ENCODE measurements around the gene LYRM4. TPM values are rescaled to one million over a fixed set of nuclear protein-coding genes. Genes with fewer than 3 reads are reported as not detected.

LYRM4 gene
- 26.1 and 35.0 TPM in 2 replicates for total RNA-seq (2014; rRNA removed; shearing (Covaris generic))

DNA sequence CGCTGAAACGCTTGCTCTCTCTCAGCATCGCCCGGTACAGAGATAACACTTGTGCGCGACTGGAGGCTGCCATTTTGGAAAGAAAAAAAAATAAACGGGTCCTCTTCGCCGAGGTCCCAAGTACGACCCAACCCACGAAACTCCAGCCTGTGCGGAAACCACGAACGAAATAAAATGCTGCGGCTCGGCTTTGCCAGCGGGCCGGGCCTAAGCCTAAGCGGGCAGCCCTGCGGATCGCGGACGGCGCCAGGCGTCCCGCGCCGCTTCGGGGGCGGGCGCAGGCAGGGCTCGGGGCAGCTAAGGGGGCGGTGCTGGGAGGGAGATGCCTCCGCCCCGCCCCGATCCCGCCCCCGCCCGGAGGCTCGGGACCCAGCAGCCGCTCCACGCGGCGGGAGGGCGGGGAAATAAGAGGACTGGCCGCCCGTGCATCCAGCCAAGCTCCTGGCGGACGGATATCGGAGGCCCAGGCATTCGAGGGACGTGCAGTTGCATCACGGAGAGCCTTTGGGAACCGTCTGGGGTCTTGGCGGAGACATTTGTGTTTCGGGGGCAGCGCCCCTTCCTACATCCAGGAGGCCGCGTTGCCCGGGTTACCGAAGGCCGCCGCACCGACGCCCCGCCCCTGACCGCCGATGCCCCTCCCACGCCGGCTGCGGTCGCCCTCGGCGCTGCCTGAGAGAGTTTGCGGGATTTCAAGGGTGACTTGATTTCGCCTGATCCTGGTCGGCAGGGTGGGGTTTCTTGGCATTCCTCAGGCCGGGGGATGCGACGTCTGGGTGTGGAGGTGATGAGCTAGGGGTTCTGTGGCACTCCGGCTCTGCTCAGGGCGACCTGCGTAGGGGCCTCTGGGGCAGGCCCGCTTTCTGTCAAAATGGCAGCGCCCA, at the start of gene LYRM4, which contains the start of gene FARS2:
Gene LYRM4 (minus strand): TSS at position 290 of the 884 bp plus-strand sequence. CDS start 217 bp downstream, at position 73.
Gene FARS2 (plus strand): TSS at position 853 of the 884 bp plus-strand sequence.
- peak; percentile 81 for DNase-seq (ENCODE audit: low spot score)

- DNase-seq (ENCODE audit: low spot score): no peak
Observed at GRCh38 chr6:5308066-5308465, 47.3 kb upstream of the LYRM4 start.

- DNase-seq (ENCODE audit: low spot score): no peak
Observed at GRCh38 chr6:5307058-5307457, 46.3 kb upstream of the LYRM4 start.

DNA sequence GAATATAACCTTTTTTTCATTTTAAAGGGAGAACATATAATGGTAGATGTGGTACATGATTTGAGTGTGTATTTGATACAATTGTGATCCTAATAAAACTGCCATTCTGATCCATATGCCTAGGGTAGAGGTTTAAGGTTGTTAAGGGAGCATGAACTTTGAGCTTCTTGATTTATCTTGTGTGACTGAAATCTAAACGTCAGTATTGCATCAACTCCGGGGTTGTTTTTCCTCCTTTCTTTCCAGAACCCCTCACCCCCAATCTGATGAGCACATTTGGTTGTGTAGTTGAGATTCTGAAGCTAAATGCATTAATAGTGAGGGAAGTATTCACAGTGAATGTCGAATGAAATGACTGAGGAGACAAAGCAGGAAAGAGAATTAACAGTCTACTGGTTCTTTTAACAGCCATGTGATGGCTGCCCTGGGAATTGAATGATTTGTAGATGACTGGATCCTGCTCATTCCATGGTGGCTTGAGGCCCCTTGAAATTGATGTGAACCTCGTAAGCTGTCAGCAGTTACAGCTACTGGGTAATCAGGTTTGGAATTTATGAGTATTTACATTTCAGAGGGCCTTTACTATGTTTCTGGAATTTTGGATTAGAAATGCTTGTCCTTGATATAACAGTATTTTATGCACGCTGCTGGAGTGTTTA, 45.3 kb upstream of the LYRM4 start:
- no peak for DNase-seq (ENCODE audit: low spot score)

GRCh38 chr6:5303682-5304081, 42.9 kb upstream of the LYRM4 start:
- no peak for DNase-seq (ENCODE audit: low spot score)

DNA sequence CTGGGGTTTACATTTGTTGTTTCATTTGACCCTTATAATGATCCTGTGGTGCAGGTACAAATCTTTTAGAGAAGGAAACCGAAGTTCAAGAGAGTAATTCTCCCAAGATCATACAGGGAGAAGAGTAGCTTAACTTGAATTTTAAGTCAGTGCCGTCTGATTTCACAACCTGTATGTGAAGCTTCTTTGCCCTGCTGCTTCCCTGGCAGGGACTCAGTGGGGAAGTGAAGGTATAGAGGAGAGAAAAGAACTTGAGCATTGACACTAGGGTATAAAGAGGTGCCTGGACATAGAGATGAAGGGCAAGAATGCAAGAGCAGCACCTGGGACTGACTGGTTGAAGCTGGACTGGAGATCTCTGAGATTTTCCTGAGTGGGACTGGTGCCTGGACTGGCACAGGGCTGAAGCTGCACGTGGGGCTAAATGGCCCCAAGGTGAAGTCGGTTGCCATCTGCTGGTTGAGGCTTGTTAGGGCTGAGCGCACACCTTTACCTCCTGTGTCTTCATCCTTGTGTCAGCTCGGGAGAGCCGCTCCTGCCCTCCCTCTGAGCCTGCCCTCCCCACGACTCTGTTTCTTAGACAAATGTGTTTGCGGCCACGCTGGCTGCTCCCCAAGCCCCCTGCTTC, 42.4 kb upstream of the LYRM4 start:
- no peak for DNase-seq (ENCODE audit: low spot score)

GRCh38 chr6:5302220-5302946, 41.6 kb upstream of the LYRM4 start:
- DNase-seq (ENCODE audit: low spot score): no peak

DNA sequence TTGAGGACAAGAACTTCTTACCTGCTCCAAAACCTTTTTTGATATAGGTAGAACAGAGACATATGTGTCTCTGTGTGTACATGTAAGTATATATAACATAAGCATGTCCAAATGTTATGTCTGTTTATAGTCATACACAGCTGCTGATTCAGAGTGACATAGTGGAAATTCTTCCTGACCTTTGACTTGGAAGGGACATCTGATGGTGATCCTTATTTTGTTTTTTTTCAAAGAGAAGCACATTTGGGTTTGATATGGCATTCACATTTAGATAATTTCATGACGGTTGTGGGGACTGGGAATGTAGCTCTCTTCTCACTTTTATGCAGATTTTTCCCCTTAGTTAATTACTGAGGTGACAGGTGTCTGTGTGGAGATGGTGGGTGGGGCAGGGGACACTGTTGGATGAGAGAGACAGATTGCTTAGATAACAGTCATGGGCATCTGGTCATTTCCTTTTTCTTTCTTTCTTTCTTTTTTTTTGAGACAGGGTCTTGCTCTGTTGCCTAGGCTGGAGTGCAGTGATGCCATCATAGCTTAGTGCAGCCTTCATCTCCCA, 39.5 kb upstream of the LYRM4 start:
- no peak for DNase-seq (ENCODE audit: low spot score)

DNA sequence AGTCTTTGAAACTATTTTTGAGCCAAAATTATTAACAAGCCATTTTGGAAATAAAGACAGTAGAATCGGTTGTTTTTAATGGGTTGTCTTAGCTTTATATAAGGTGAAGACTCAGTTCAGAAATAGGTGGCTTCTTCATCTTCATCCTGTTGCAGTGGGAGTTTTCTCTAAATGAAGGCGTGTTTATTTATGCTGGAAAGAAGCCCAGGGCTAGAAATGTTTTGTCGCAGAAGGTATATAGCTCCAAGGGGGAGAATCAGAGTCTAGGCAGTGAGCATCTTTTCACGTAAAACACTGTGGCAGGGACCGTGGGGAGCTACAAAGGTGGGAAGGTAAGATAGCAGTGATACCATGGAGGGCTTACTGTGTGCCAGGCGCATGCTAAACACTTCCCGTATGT, 34.9 kb upstream of the LYRM4 start:
- DNase-seq (ENCODE audit: low spot score): no peak

DNA sequence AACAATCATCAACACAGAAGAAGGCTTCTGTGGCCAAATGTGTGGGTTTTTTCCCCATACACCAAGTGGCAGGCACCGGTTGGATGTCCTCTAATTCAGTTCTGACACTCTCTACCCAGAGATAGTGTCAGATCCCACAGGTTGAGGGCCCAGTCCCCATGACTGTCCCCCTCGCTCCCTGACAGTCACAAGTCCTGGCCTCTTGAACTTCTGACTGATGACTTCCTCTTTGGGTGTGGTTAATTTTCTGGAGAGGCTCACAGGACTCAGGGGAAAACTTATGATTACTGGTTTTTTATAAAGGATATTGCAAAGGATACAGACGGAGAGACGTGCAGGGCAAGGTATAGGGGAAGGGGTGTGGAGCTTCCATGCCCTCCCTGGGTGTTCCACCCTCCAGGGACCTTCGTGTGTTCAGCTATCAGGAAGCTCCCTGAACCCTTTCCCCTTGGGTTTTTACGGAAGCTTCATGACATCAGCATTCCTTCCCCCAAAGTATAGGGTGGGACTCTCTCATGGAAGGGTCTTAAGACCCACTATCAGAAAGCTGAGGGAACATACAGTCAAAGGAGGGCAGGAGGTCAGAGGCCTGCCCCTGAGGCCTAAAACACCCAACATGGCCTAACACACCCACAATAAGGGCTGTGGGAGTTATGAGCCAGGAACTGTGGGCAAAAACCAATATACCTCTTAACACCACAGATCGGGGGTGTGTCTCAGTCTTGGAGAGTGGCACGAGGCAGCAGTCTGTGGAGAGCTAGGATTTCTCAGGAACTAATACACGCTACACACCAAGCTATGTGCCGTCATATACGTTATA, 33.9 kb upstream of the LYRM4 start:
- no peak for DNase-seq (ENCODE audit: low spot score)

GRCh38 chr6:5293692-5294091, 32.9 kb upstream of the LYRM4 start:
- no peak for DNase-seq (ENCODE audit: low spot score)

DNA sequence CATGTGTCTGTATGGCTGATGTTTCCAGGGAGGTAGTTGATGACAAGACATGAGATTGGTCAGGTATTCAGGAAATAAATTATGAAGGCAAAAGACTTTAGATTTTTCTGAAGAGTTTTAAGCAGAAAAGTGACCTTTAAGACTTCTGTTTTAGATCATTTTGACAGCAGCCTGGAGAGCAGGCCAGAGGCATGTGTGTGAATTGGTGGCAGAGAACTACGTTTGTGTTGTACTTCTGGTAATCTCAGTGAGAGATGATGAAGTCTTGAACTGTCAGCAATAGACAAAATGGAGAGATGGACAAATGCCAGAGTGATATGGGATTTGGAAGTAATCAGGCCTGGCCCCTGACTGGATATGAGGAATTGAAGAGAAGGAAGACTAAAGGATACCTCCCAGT, 31.4 kb upstream of the LYRM4 start:
- no peak for DNase-seq (ENCODE audit: low spot score)

- no peak for DNase-seq (ENCODE audit: low spot score)
Observed at GRCh38 chr6:5290500-5290899, 29.8 kb upstream of the LYRM4 start.

DNA sequence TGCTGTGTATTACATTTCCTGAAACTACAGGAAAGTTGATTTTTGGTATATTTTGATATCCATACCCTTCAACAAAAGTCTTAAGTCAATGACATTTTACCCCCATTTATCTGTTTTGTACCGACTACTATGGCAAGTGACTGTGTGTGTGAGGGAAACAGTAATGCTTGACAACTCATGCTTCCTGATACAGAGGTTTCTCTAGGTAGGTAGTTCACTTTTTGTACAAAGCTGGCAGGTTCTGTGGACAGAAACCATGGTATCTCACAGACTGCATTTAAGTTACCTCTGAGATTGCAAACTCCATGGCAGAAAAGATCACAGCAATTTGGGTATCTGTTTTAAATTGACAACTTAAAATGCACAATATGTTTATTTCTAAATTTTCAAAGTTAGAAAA, 29.3 kb upstream of the LYRM4 start:
- DNase-seq (ENCODE audit: low spot score): no peak

- no peak for DNase-seq (ENCODE audit: low spot score)
Observed at GRCh38 chr6:5287966-5288297, 27.2 kb upstream of the LYRM4 start.

DNA sequence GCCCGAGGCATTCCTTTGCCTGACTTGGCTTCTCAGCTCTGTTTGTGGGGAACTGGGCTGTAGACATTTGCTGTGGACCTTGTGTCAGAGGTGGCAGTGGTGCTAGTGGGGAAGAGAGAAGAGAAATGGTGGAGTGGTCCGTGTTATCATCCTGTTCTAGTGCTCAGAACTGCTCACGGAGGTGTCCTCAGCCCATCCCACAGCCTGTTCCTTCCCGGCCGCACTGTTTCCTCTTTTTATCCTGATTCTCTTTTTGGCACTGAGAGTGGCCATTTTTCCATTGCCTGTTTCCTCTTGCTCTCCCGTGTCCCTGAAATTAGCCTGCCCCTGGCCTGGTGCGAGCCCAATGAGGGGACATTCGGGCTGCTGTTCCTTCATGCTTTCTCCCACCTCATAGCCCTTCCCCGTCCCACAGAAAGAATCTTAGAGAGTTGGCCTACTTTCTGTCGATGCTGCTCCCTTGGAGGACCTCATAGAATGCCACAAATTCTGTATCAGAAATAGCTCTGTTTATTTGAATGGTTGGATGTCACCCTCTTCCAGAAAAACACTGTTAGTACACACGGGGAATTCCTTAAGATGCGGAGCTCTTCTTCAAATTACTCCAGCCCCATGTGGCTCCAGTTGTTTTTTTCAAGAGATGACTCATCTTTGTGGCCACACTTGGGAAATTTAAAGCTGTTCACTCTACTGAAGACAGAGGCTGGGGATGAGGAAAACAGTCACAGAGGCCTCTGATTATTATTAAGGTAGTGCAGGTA, 26.6 kb upstream of the LYRM4 start:
- DNase-seq (ENCODE audit: low spot score): peak; percentile 83

DNA sequence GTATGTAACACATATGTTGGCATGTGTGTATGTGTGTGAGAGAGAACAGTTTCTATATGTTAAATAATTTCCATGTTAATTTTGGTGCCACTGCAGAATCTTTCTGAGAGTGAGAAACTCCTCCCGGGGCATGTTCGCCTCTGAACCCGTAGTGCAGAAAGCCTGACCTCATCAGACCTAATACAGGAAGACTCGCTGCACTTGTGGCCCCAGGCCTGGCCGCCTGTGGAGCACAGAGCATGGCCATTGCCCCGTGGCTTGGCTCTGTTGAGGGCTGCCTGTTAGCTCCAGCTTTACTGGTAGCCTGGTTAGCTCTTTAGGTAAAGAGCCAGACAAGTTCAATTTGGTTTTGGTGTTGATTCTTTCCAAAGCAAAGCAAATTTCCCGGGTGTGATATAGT, 26.0 kb upstream of the LYRM4 start:
- no peak for DNase-seq (ENCODE audit: low spot score)

GRCh38 chr6:5285526-5285925, 24.8 kb upstream of the LYRM4 start:
- no peak for DNase-seq (ENCODE audit: low spot score)

DNA sequence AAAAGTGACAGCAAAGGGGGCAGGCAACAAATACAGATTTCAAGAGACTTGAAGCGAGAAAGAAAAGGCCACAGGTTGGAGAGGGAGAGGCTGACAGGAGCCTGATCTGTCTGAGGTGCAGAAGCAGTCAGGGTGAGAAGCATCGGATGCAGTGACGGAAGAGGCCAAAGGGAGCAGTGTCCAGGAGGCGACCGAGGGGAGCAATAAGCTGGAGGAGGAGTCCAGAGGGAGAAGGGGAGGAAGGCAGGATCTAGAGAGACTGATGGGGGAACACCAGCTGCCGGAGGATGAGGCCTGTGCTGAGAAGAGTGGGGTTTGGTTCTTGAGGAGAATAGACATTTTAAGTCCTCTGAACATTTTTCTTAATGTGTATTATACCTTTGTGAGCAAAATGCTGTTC, 24.3 kb upstream of the LYRM4 start:
- DNase-seq (ENCODE audit: low spot score): no peak

- no peak for DNase-seq (ENCODE audit: low spot score)
Observed at GRCh38 chr6:5282191-5282623, 21.5 kb upstream of the LYRM4 start.
